ENCODE data around the gene COLEC12.

DNA sequence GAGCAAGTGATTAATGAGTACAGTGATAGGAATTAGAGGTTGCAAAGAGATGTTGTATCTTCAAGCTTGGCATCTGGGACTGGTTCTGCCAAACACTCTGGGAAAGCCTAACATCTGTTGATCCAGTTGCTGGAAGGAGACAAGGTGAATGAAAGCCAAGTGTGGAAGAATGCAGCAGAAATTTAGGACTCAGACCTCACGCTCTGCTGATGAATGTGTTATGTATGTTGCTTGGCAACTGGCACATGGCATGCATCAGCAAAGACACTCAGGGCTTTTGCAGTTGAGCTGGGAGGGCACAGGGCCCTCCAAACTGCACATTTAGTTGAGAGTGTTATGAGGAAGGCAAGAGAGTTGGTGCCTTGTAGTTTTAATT lies 105.5 kb downstream of the COLEC12 start:
- TF ChIP-seq, protein P1, sequence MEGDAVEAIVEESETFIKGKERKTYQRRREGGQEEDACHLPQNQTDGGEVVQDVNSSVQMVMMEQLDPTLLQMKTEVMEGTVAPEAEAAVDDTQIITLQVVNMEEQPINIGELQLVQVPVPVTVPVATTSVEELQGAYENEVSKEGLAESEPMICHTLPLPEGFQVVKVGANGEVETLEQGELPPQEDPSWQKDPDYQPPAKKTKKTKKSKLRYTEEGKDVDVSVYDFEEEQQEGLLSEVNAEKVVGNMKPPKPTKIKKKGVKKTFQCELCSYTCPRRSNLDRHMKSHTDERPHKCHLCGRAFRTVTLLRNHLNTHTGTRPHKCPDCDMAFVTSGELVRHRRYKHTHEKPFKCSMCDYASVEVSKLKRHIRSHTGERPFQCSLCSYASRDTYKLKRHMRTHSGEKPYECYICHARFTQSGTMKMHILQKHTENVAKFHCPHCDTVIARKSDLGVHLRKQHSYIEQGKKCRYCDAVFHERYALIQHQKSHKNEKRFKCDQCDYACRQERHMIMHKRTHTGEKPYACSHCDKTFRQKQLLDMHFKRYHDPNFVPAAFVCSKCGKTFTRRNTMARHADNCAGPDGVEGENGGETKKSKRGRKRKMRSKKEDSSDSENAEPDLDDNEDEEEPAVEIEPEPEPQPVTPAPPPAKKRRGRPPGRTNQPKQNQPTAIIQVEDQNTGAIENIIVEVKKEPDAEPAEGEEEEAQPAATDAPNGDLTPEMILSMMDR (conservative IDR thresholded peaks at IDR 0.05): no peak
- no peak for TF ChIP-seq ZFX (IDR thresholded peaks at IDR 0.05)
